Fibroblast of skin of left biceps (primary cell): ENCODE results near the gene CNTN6.

Experiments used
- DNase-seq, 2 experiments: peaks; one replicate each; pipeline ENCODE4 v3.0.0-alpha.2; 2013; ENCODE audit warnings: low read depth in 2 of 2

Gene CNTN6

GRCh38 chr3:1092771-1093170, at the start of gene CNTN6:
Gene CNTN6 (plus strand): TSS chr3:1093024. CDS start chr3:1148009, 54,985 bp downstream.
- DNase-seq, result peak in 1 of 2 experiments; percentile 17

DNA sequence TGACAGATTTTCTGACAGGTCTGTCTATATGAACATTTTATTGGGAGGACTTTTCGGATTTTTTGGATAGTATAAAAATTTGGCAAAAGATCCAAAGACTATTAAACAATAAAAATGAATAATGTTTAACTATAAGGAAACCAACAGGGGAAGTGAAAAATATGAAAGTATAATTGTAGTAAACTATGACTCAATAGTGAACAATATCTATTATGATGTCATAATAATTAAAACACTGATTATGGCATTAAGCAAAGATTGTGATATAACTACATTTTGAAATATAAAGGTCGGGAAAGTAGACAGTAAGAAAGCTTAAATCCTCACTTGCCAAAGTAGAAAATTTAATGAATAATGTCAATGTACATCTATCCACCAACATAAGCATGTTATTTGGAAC, 44.3 kb upstream of the CNTN6 start:
- no peak for DNase-seq

DNA sequence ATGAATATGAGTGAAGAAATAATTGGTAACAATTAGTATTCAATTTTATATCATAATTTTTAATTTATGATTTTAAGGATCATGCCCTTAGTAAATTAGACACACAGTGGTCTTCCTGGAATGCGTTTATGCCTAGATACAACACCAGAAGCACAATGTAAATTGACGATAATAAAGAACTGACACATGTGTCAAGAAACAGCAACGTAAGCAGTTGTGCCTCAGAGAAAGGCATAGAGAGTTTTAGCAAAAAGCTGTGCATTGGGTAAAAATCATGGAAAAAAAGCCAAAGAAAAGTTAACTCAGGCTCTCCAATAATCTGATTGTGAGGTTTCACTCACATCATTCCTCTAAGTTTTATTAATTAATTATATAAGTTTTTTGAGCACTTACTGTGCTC, 37.0 kb upstream of the CNTN6 start:
- no peak for DNase-seq

DNA sequence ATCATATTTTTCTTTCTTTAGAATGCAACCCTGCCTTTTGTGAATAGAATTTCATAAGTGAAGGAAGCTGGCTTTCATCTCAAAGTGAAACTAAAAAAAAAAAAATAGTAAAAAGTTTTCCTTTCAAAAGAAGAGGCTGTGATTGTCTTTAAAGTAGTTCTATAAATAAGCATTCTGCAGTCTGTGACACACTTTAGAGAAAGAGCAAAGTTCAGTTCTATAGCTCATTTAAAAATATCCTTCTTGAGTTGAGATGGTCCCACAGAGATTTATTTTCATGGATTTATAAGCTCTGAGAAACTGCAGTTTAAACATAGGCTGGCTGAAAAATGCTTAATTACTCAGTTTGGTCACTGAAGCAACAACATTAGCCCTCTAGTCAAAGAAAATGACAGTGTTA, 36.1 kb upstream of the CNTN6 start:
- DNase-seq, result no peak

DNA sequence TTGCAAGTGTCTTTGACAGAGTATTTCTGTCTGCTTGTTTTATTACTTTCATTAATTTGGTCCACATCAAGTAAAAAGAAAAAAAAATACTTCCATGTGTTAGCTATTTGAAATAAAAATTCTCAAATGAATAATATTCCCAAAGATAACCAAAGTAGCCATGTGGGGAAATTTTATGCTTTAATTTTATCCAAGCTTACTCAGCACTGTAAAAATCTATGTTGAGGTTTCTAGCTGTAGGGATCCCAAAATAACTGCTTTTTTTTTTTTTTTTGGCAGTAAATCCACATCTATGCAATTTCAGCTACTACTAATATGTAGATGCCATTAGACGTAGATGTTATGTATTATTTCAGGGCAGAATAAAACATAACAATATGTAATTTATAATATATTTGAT, 35.4 kb upstream of the CNTN6 start:
- DNase-seq, result no peak

GRCh38 chr3:1068985-1069384, 23.8 kb upstream of the CNTN6 start:
- DNase-seq, result no peak

GRCh38 chr3:1072041-1072440, 20.8 kb upstream of the CNTN6 start:
- no peak for DNase-seq

DNA sequence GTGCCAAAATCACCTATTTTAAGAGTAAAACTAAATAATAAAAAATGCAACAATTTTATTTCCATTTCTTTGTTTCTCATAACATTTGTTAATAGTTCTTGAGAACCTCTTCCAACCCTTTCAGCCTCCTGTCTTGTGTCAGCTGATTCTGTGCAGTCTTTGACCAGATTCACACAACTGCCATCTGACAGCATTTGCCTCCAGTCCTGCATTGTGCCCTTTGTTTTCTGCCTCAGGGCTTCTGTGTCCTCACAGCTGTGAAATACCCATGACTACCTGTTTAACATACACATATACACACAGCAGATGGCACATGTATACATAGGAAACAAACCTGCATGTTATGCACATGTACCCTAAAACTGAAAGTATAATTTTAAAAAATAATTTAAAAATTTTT, 13.2 kb upstream of the CNTN6 start:
- no peak for DNase-seq

DNA sequence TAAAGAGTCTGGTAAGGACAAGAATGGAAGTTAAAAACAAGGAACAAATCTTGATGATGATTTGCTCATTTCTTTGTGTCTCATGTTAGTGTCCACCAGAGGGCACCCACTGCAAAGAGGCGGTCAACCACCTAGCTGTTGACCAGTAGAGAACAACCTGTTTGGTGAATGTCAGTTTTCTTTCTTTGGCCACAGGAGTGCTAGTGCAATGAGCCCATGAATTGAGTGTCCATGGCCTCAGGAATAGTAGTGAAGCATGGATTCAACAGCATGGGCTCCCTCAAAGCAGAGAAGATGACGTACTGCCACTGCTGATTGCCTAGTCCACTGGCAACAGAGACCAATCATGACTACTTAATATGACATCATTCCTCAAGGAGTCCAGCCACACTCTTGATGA, 10.7 kb upstream of the CNTN6 start:
- DNase-seq, result no peak

DNA sequence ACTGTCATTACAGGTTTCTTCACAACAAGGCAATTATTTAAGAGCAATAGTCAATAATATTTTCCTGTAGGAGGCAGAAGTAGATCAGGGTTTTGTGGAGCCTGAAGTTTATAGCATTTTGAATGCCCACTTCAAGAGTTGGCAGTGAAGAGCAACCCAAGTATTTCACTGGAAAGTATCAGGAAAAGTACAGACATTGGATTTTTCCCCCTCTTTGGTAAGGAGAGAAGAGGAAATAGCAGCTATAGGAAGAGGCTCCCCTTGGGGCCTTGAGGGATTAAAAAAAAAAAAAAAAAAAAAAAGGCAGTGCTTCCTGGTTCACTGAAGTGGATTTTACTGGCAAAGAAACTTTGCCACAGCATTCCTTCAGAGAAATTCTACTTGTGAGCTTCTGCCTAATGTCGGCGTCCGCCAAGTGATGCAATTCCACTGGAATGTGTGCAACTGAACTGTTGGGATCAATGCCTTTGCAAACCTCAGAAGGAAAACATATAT, 5.7 kb upstream of the CNTN6 start:
- DNase-seq, result peak; percentile 98 to 99

DNA sequence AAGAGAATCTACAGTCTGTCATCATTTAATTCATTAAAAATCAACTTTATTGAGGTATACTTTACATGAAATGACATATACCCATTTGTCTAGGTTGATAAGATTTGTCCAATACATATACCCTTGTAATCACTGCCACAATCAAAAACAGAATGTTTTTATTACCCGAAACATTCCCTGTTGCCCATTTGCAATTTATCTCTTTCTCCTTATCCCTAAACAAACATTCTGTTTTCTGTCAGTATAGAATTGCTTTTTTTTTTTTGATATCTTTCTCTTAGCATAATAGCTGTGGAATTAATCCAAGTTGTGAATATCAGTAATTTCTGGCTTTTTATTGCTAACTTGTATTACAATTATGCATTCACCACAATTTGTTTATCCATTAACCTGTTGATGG, 4.3 kb upstream of the CNTN6 start:
- no peak for DNase-seq

DNA sequence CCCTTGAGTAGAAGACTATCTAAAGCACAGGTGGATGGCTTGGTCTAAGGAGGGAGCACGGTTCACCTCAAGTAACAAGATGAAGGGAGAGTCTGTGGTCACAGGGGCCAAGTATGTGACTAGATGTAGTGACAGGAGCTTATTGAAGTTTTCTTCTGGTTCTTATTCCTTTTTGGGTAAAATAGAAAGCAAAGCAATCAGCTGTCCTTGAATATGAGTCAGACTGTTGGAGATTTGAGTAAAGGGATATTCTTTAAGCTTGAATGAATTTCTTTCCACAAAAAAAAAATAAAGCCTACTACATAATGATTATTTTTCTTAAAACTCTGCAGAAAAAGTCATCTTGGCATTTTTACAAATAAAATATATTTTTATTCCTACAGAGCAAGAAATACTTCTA, 1.5 kb upstream of the CNTN6 start:
- DNase-seq, result no peak

- no peak for DNase-seq
These were observed 763 bp upstream of the CNTN6 start for GRCh38 chr3:1092061-1092460.

- DNase-seq, result no peak
These were observed 393 bp downstream of the CNTN6 start for GRCh38 chr3:1093217-1093616.

- DNase-seq, result no peak
These were observed 10.7 kb downstream of the CNTN6 start for GRCh38 chr3:1103525-1103924.

- DNase-seq, result no peak
These were observed 25.1 kb downstream of the CNTN6 start for GRCh38 chr3:1117843-1118473.

DNA sequence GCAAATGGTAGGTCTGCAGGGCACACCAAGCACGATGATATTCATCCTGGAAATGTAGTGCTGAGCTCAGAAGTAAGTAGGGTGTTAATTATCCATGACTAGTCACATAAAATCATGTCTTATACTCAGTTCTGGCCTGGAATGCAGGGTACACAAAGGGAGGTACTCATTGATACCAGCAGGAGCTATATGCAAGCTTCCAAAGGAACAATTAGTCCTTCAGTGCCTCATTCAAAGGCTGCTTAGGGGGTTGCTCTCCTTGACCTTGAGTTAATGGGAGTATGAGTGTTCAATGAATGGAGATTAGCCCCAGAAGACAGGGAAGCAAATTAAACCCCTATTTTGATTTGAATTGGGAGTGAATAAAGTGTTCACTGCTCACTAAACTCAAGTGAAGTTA, 38.3 kb downstream of the CNTN6 start:
- DNase-seq, result no peak

GRCh38 chr3:1135194-1135593, 42.4 kb downstream of the CNTN6 start:
- DNase-seq, result no peak

DNA sequence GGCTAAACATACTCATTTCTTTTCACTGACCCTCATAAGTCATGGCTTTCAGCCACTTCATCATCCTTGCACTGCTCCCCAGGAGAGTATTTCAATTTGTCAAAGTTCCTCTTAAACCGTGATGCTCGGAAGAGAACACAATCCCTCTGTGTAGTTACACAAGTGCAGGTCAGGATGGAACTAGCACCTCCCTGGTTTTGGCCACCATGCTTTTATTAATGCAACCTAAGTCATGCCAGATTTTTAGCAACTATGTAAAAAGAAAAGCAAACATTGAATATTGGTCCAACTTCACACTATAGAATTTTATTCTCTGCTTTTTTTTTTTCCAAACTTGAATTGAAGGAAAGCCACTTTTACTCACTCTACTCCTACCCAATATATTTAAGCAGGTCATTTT, 45.2 kb downstream of the CNTN6 start:
- no peak for DNase-seq

DNA sequence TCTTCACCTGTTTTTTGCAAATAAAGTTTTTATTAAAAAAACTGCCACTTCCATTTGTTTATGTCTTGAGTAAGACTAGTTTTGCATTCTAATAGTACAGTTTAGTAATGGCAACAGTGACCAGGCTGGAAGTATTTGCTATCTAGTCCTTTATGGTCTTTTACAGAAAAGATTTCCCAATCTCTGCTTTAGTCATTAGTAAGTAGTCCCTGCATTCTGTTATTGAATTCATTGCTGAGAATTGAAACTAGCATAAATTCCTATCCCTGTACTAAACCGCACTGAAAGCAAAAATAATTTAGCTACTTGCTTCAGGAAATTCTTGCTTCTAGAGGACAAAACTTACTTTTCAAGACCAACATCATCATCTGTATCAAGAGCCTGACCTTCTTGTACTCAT, 46.2 kb downstream of the CNTN6 start:
- no peak for DNase-seq

- no peak for DNase-seq
These were observed 54.5 kb downstream of the CNTN6 start for GRCh38 chr3:1147326-1147725.

GRCh38 chr3:1147819-1148218, 55.0 kb downstream of the CNTN6 start:
- no peak for DNase-seq

DNA sequence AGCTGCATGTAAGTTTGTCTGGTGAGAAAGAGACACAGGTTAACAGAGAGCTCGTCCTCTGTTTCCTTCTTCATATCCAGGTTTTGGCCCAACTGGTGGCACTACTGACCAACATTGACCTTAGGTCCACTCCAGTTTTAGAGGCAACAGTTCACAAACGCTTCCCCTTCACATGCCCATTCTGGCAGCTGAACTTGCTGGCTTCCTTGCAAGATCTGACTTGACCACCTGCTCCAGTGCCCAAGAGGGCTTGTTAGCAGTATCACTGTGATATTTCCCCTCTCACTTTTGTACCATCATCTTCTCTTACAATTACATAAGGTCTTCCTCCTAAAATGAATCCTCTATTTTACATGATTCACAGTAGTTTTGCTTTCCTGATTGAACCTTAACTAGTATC, 71.3 kb downstream of the CNTN6 start:
- no peak for DNase-seq

DNA sequence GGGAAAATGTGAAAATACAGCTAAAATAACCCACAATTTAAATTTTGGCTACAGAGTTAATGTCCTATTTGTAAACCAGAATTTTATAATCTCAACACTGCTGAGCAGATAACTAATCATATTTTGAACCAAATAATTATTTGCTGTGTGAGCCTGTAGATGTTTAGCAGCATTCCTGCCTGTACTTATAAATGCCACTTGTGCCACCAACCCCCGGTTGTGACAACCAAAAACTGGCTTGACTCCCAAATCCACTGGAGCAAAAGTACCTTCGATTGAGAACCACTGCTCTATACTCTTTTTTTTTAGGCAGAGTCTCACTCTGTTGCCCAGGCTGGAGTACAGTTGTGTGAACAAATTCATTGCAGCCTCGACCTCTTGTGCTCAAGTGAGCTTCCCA, 78.5 kb downstream of the CNTN6 start:
- no peak for DNase-seq
